Bronchial epithelial cell (primary cell): ENCODE measurements around the gene ZBED4. TPM values are rescaled to one million over a fixed set of nuclear protein-coding genes. Genes with fewer than 3 reads are reported as not detected.

Experiments
- DNase-seq: peaks from one replicate; pipeline ENCODE4 v3.0.0-alpha.2; 2010; ENCODE audit warnings: low read depth
- FAIRE-seq: peaks from 2 replicates; lab custom pipeline; 2011; peaks lifted over from hg19 to GRCh38; lab: Jason Lieb, UNC
- H3K27me3 ChIP-seq: 2 replicates; pipeline ENCODE4 v1.5.1; 2011; ENCODE audit warnings: low read length; ENCODE audit not compliant: control insufficient read depth, insufficient read depth
- H3K36me3 ChIP-seq: 2 replicates; pipeline ENCODE4 v1.5.1; 2011; ENCODE audit warnings: low read length; ENCODE audit not compliant: control insufficient read depth, insufficient read depth
- H3K4me3 ChIP-seq: 2 replicates; pipeline ENCODE4 v1.5.1; 2011; ENCODE audit warnings: mild to moderate bottlenecking, low read depth, low read length, control low read depth
- CTCF ChIP-seq: IDR thresholded peaks from 2 replicates; pipeline ENCODE4 v1.5.1; 2011; ENCODE audit warnings: mild to moderate bottlenecking, moderate library complexity, low read length, control low read depth, inconsistent platforms; ENCODE audit not compliant: insufficient read depth, severe bottlenecking
- total RNA-seq: library from RNA; depleted of rRNA; stranded (reverse); fragments of >200 nt; gene quantifications from 2 replicates; pipeline ENCODE4 v1.2.1, GENCODE V29; 2014

The ZBED4 gene
- total RNA-seq, 1 donor from 2014 or later: 14.0 TPM

- peaks cover 18% of the 10 kb centered on the region for H3K36me3 ChIP-seq
- no peak overlapping the region for H3K4me3 ChIP-seq
- no peak for TF ChIP-seq CTCF
- FAIRE-seq: no peak
- DNase-seq: no peak
- no peaks in the 10 kb centered on the region for H3K27me3 ChIP-seq
Measured at GRCh38 chr22:49910229-49911155, 56.8 kb downstream of the ZBED4 start.

- Histone ChIP-seq H3K27me3 (no peaks in the 10 kb centered on the region), H3K36me3 (peaks cover 16% of the 10 kb centered on the region), H3K4me3 (no peak overlapping the region)
- DNase-seq (no peak), FAIRE-seq (no peak)
- no peak for TF ChIP-seq CTCF
Measured at GRCh38 chr22:49911881-49912625, 58.4 kb downstream of the ZBED4 start.

GRCh38 chr22:49913026-49913425 lies 59.4 kb downstream of the ZBED4 start:
- TF ChIP-seq CTCF: no peak
- no peaks in the 10 kb centered on the region for H3K27me3 ChIP-seq
- DNase-seq (no peak), FAIRE-seq (no peak)
- no peak overlapping the region for H3K4me3 ChIP-seq
- H3K36me3 ChIP-seq: peaks cover 10% of the 10 kb centered on the region

DNA sequence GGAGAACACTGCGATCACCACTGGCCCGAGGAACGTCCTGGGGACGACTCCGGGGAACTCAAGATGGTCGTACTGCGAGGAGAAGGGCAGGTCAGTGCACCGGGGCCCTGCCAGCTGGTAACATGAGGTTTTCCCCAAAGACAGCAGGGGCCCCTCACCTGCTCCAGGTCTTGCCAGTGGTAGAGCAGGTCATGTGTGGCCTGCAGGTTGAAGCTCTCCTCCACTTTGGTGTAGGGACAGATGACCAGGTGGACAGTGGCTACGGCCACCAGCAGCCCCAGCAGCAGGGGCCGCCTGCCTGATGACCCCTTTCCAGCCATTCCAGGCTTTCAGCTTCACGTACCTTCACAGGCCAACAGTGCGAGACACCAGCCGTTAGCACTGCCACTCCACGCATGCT lies 59.8 kb downstream of the ZBED4 start:
- no peak for FAIRE-seq
- DNase-seq: no peak
- peaks cover 10% of the 10 kb centered on the region for H3K36me3 ChIP-seq
- no peak for TF ChIP-seq CTCF
- H3K27me3 ChIP-seq: no peaks in the 10 kb centered on the region
- H3K4me3 ChIP-seq: no peak overlapping the region

GRCh38 chr22:49914256-49914655 lies 60.6 kb downstream of the ZBED4 start:
- no peak overlapping the region for H3K4me3 ChIP-seq
- no peak for DNase-seq
- no peak for TF ChIP-seq CTCF
- no peaks in the 10 kb centered on the region for H3K27me3 ChIP-seq
- FAIRE-seq: no peak
- H3K36me3 ChIP-seq: peaks cover 7% of the 10 kb centered on the region
